Heart left ventricle (tissue), 16 donors: ENCODE data around the gene IL32. TPM values are rescaled to one million over a fixed set of nuclear protein-coding genes. Genes with fewer than 3 reads are reported as not detected.

ENCODE experiments used
- ATAC-seq, 4 donors: fragments of 200-7000 bp; cut with Tn5 transposase; one replicate each; pipeline ENCODE4 v1.9.1; 2020 to 2022; ENCODE audit warnings: moderate library complexity in 4 of 4, mild to moderate bottlenecking in 3 of 4, moderate number of reproducible peaks in 1 of 4
- DNase-seq, 5 donors: peaks; one replicate each; pipeline ENCODE4 v3.0.0-alpha.2; 2020
- H3K27ac ChIP-seq, 12 donors: fragments of 200-600 bp; sonication (generic) in 4 of 12; one replicate each; pipeline versions ENCODE4 v1.5.0 to v1.8.0; 2016 to 2022; ENCODE audit warnings: mild to moderate bottlenecking in 2 of 12
- H3K27me3 ChIP-seq, 9 donors: fragments of 200-600 bp; sonication (generic) in 2 of 9; one replicate each; pipeline versions ENCODE4 v1.5.1 to v1.8.0; 2016 to 2022; ENCODE audit warnings: mild to moderate bottlenecking in 3 of 9
- H3K36me3 ChIP-seq, 9 donors: fragments of 200-600 bp; sonication (generic) in 2 of 9; one replicate each; pipeline versions ENCODE4 v1.5.0 to v1.8.0; 2018 to 2022; ENCODE audit warnings: mild to moderate bottlenecking in 2 of 9
- H3K4me1 ChIP-seq, 12 donors: fragments of 200-600 bp; sonication (generic) in 4 of 12; one replicate each; pipeline versions ENCODE4 v1.5.0 to v1.8.0; 2016 to 2022; ENCODE audit warnings: mild to moderate bottlenecking in 3 of 12
- H3K4me3 ChIP-seq, 12 donors: fragments of 200-600 bp; sonication (generic) in 4 of 12; one replicate each; pipeline versions ENCODE4 v1.5.0 to v1.8.0; 2017 to 2022; ENCODE audit warnings: mild to moderate bottlenecking in 9 of 12, moderate library complexity in 4 of 12
- H3K9me3 ChIP-seq, 12 donors: fragments of 200-600 bp; sonication (generic) in 4 of 12; one replicate each; pipeline versions ENCODE4 v1.5.0 to v1.8.0; 2016 to 2022; ENCODE audit warnings: mild to moderate bottlenecking in 1 of 12
- CTCF ChIP-seq, 12 donors: fragments of 200-600 bp; sonication (generic) in 4 of 12; IDR thresholded peaks; one replicate each; pipeline versions ENCODE4 v1.5.0 to v1.8.0; 2018 to 2022; ENCODE audit warnings: antibody characterized with exemption in 12 of 12, mild to moderate bottlenecking in 5 of 12
- POLR2A ChIP-seq, 2 donors: fragments of 450-650 bp; IDR thresholded peaks; one replicate each; pipeline ENCODE4 v1.6.1; 2017; ENCODE audit warnings: antibody characterized with exemption in 2 of 2, mild to moderate bottlenecking in 2 of 2, moderate library complexity in 2 of 2
- WGBS, 4 donors: extraction: QIAGEN DNeasy Blood & Tissue Kit in 2 of 4; methylation state at CpG; one replicate each; pipeline versions ENCODE4 v1.1.5 to v1.1.7; 2013 to 2018; 5-methylcytosine and 5-hydroxymethylcytosine counted together
- intact Hi-C, 10 donors: fragments of 100-400 bp; cut with DNase I; formaldehyde crosslinking; loops; one replicate each; pipeline versions ENCODE4 v1.11.1 to v1.14.2; 2022
- long read RNA-seq, 3 donors: library from polyadenylated mRNA; unstranded; transcript quantifications; one replicate each; pipeline ENCODE4 v2.0.0, GENCODE V29; 2020 to 2021
- polyA plus RNA-seq, 2 donors: library from polyadenylated mRNA; stranded (reverse); fragments of 200-250 nt; gene quantifications; one replicate each; pipeline ENCODE4 v1.2.3, GENCODE V29; 2013
- total RNA-seq, 9 donors: library from RNA; depleted of rRNA in 2 of 9; stranded (reverse); fragments of >200 nt in 2 of 9; fragmentation: NEBNext Ultra II Directional in 3 of 9; extraction: Animal tissue kit (Norgen Biotek cat#: 25700) in 3 of 9; gene quantifications; one replicate each; pipeline versions ENCODE4 v1.1.0 to v1.2.4, GENCODE V29; 2016 to 2023
- donor health status: ischemic (EF 13 %, LVEDD 7.1; RV severe dilation, severe dysfunction).
- donor health status: healthy with polysubstance abuse.
- donor health status: DM: no; HTN: yes; CAD: no.
- donor health status: DM: no; HTN: no; CAD: no.
- donor health status: ischemic (EF 25% LVEDD 6.9; RV normal size, moderate dysfunction).
- donor health status: ischemic (EF 25% LVEDD 5.7; RV mildly dilated, moderate dysfunction).
- donor health status: healthy.
- donor health status: DM: yes; HTN: yes; CAD: no.
- donor health status: ischemic (EF 35%, LVEDD 5.7; RV mildly dilated, moderate dysfunction).
- donor health status: nonischemic (EF 11% LVEDD 7.7; RV severe dilation, severe dysfunction).
- donor health status: DM: yes; HTN: yes; CAD: no.
- donor health status: PGD.
- donor health status: ischemic (EF 29% LVEDD 5.4; RV normal size, mild dysfunction).
- donor health status: nonischemic (EF 23%, LVEDD 6.1; RV moderate dilation, normal function).

Gene IL32
- total RNA-seq (100 to 1,000 TPM in 1 of 9 donors, 10 to 100 TPM in 8; 20.6 to 241 (median 48.9) TPM), polyA plus RNA-seq (10 to 100 TPM; 60.2 to 63.4 TPM)
- long read RNA-seq, donor 1, partial matches to known transcripts: 0 of 8 reads
- long read RNA-seq, donor 1, other reads (novel, unspliced or antisense): 3 of 8 reads
- long read RNA-seq, donor 2, transcript IL32-202 (7 exons, 1,105 nt): minor isoform, 6 of 25 reads
- long read RNA-seq, donor 2, transcript IL32-212 (6 exons, 1,198 nt): major isoform, 7 of 25 reads
- long read RNA-seq, donor 2, partial matches to known transcripts: 0 of 25 reads
- long read RNA-seq, donor 2, other reads (novel, unspliced or antisense): 2 of 25 reads
- long read RNA-seq, donor 3, transcript IL32-202 (7 exons, 1,105 nt): major isoform, 7 of 13 reads
- long read RNA-seq, donor 3, partial matches to known transcripts: 0 of 13 reads
- long read RNA-seq, donor 3, other reads (novel, unspliced or antisense): 3 of 13 reads

GRCh38 chr16:3065069-3065741 lies at the start of gene IL32:
Gene IL32, plus strand, starts transcription at chr16:3065640. Its CDS starts 172 bp downstream, at chr16:3065812.
- Histone ChIP-seq H3K27me3 (no peaks in the 10 kb centered on the region), H3K4me3 (peak within 1 kb of the TSS; percentile 30 to 71 (median 60)), H3K27ac (peak within 1 kb of the TSS; percentile 62 to 95 (median 87)), H3K4me1 (peaks cover 0 to 56% (median 14%) of the 10 kb centered on the region in 12 donors), H3K9me3 (no peaks in the 10 kb centered on the region), H3K36me3 (peaks cover 0 to 23% (median 6%) of the 10 kb centered on the region in 9 donors)
- peak; percentile 82 to 94 (median 86) for ATAC-seq
- intact Hi-C loops: loop anchor here in 2 of 10 donors (2.0 to 5.0 kb wide), 2 partner anchors 22 to 37 kb away; no protein-coding TSS in a partner anchor
- 24 to 48% (median 39%) methylated on average over 13 of the region's 13 CpGs for WGBS, 4 donors
- peak; percentile 72 to 88 (median 83) for DNase-seq
- TF ChIP-seq POLR2A (IDR thresholded peaks at IDR 0.05) (peak in 1 of 2 donors; percentile 38), CTCF (IDR thresholded peaks at IDR 0.05) (no peak)

GRCh38 chr16:3015865-3016521 lies 49.4 kb upstream of the IL32 start:
- no peak for ATAC-seq
- Histone ChIP-seq H3K36me3 (no peaks in the 10 kb centered on the region), H3K9me3 (no peaks in the 10 kb centered on the region), H3K27ac (no peak overlapping the region), H3K4me3 (no peak overlapping the region), H3K27me3 (peaks cover 22 to 56% (median 38%) of the 10 kb centered on the region in 9 donors), H3K4me1 (peaks cover 0 to 25% (median 13%) of the 10 kb centered on the region in 12 donors)
- TF ChIP-seq CTCF (IDR thresholded peaks at IDR 0.05) (no peak), POLR2A (IDR thresholded peaks at IDR 0.05) (no peak)
- 73 to 85% (median 84%) methylated on average over 12 to 13 of the region's 13 CpGs for WGBS, 4 donors
- intact Hi-C loops: no loop called here
- DNase-seq: no peak

GRCh38 chr16:3017344-3017743 lies 48.1 kb upstream of the IL32 start:
- 42 to 65% (median 60%) methylated on average over 9 to 20 of the region's 20 CpGs for WGBS, 4 donors
- Histone ChIP-seq H3K27me3 (peaks cover 14 to 43% (median 30%) of the 10 kb centered on the region in 9 donors), H3K9me3 (no peaks in the 10 kb centered on the region), H3K4me3 (no peak overlapping the region), H3K4me1 (peaks cover 5 to 38% (median 24%) of the 10 kb centered on the region in 12 donors), H3K36me3 (peaks cover 0 to 5% (median 0%) of the 10 kb centered on the region in 9 donors), H3K27ac (no peak overlapping the region)
- no peak for TF ChIP-seq POLR2A (IDR thresholded peaks at IDR 0.05)
- TF ChIP-seq CTCF (IDR thresholded peaks at IDR 0.05): no peak
- intact Hi-C loops: no loop called here
- no peak for DNase-seq
- ATAC-seq: no peak
